Nephron (organoid): ENCODE data around the gene MICAL3.

Experiments
- H3K27ac Mint-ChIP-seq, 3 experiments: 2 replicates each; pipeline ENCODE4 v1.8.0; 2020; ENCODE audit warnings: mixed read lengths in 3 of 3, mild to moderate bottlenecking in 2 of 3, moderate library complexity in 1 of 3
- H3K27me3 Mint-ChIP-seq: 2 replicates; pipeline ENCODE4 v1.8.0; 2021; ENCODE audit warnings: low read depth, mild to moderate bottlenecking, moderate library complexity, mixed read lengths
- H3K36me3 Mint-ChIP-seq: 2 replicates; pipeline ENCODE4 v1.8.0; 2020; ENCODE audit warnings: low read depth, mixed read lengths
- H3K4me1 Mint-ChIP-seq: 2 replicates; pipeline ENCODE4 v1.8.0; 2020; ENCODE audit warnings: mixed read lengths
- H3K4me3 Mint-ChIP-seq, 3 experiments: 2 replicates each; pipeline ENCODE4 v1.8.0; 2020; ENCODE audit warnings: mild to moderate bottlenecking in 3 of 3, mixed read lengths in 3 of 3, moderate library complexity in 2 of 3
- H3K9me3 Mint-ChIP-seq: 2 replicates; pipeline ENCODE4 v1.8.0; 2020; ENCODE audit warnings: mixed read lengths
- TF ChIP-seq, protein P1 (sequence below), 3 experiments: fragments of 200-600 bp; sonication (generic); IDR thresholded peaks; one replicate each; pipeline ENCODE4 v1.5.0; 2021; ENCODE audit warnings: antibody characterized with exemption in 3 of 3; ENCODE audit not compliant: unreplicated experiment in 3 of 3

The MICAL3 gene

DNA sequence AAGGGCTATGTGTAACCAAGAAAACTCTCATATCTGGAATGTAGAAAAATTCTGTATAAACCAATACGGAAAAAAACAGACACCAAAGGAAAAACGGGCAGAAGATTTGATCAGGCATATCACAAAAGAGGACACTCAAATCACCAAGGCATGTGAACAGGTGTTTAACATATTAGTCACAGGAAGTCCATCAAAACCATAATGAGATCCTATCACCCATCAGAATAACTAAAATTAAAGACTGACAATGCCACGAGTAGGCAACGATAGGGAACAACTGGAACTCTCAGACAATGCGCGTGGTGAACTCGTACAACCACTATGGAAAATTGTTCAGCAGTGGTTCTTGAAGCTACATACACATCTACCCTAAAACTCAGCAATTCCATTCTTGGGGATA, 94.5 kb downstream of the MICAL3 start:
- H3K27me3 Mint-ChIP-seq, result no peaks in the 10 kb centered on the region
- H3K4me3 Mint-ChIP-seq, result no peak overlapping the region
- peaks cover 66% of the 10 kb centered on the region for H3K4me1 Mint-ChIP-seq
- peak overlapping the region in 1 of 3 experiments; percentile 40 for H3K27ac Mint-ChIP-seq
- TF ChIP-seq, protein P1, sequence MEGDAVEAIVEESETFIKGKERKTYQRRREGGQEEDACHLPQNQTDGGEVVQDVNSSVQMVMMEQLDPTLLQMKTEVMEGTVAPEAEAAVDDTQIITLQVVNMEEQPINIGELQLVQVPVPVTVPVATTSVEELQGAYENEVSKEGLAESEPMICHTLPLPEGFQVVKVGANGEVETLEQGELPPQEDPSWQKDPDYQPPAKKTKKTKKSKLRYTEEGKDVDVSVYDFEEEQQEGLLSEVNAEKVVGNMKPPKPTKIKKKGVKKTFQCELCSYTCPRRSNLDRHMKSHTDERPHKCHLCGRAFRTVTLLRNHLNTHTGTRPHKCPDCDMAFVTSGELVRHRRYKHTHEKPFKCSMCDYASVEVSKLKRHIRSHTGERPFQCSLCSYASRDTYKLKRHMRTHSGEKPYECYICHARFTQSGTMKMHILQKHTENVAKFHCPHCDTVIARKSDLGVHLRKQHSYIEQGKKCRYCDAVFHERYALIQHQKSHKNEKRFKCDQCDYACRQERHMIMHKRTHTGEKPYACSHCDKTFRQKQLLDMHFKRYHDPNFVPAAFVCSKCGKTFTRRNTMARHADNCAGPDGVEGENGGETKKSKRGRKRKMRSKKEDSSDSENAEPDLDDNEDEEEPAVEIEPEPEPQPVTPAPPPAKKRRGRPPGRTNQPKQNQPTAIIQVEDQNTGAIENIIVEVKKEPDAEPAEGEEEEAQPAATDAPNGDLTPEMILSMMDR (IDR thresholded peaks at IDR 0.05; ENCODE audit: unreplicated experiment in 3 of 3), result no peak
- H3K36me3 Mint-ChIP-seq, result peaks cover 10% of the 10 kb centered on the region
- H3K9me3 Mint-ChIP-seq, result peaks cover 15% of the 10 kb centered on the region

GRCh38 chr22:17928391-17928790, 96.0 kb downstream of the MICAL3 start:
- TF ChIP-seq, protein P1 (IDR thresholded peaks at IDR 0.05; ENCODE audit: unreplicated experiment in 3 of 3), result no peak
- Mint-ChIP-seq H3K9me3 (peaks cover 4% of the 10 kb centered on the region), H3K36me3 (peaks cover 4% of the 10 kb centered on the region), H3K27ac (no peak overlapping the region), H3K4me3 (no peak overlapping the region), H3K27me3 (no peaks in the 10 kb centered on the region), H3K4me1 (peaks cover 77% of the 10 kb centered on the region)

DNA sequence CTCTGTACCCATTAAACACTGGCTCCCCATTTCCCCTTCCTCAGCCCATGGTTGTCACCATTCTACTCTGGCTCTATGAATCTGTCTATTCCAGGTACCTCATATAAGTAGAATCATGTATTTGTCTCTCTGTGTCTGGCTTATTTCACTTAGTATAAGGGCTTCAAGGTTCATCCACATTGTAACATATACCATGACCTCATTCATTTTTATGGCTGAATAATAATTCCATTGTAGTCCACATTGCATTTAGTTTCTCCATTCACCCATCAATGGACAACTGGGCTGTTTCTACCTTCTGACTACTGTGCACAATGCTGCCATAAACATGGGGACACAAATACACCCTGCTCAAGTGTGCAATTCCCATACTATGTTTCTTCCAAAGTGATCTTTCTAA, 97.3 kb downstream of the MICAL3 start:
- no peaks in the 10 kb centered on the region for H3K9me3 Mint-ChIP-seq
- H3K27ac Mint-ChIP-seq, result peak overlapping the region in 1 of 3 experiments; percentile 60
- H3K36me3 Mint-ChIP-seq, result no peaks in the 10 kb centered on the region
- no peak overlapping the region for H3K4me3 Mint-ChIP-seq
- H3K4me1 Mint-ChIP-seq, result peaks cover 82% of the 10 kb centered on the region
- TF ChIP-seq, protein P1 (IDR thresholded peaks at IDR 0.05; ENCODE audit: unreplicated experiment in 3 of 3), result no peak
- H3K27me3 Mint-ChIP-seq, result no peaks in the 10 kb centered on the region

GRCh38 chr22:17926516-17926915, 97.8 kb downstream of the MICAL3 start:
- H3K36me3 Mint-ChIP-seq, result no peaks in the 10 kb centered on the region
- peaks cover 82% of the 10 kb centered on the region for H3K4me1 Mint-ChIP-seq
- H3K9me3 Mint-ChIP-seq, result no peaks in the 10 kb centered on the region
- TF ChIP-seq, protein P1 (IDR thresholded peaks at IDR 0.05; ENCODE audit: unreplicated experiment in 3 of 3), result no peak
- H3K4me3 Mint-ChIP-seq, result no peak overlapping the region
- no peaks in the 10 kb centered on the region for H3K27me3 Mint-ChIP-seq
- H3K27ac Mint-ChIP-seq, result peak overlapping the region in 1 of 3 experiments; percentile 60

- peaks cover 85% of the 10 kb centered on the region for H3K4me1 Mint-ChIP-seq
- H3K4me3 Mint-ChIP-seq, result peak overlapping the region in 1 of 3 experiments; percentile 41
- TF ChIP-seq, protein P1 (IDR thresholded peaks at IDR 0.05; ENCODE audit: unreplicated experiment in 3 of 3), result no peak
- H3K36me3 Mint-ChIP-seq, result no peaks in the 10 kb centered on the region
- H3K9me3 Mint-ChIP-seq, result no peaks in the 10 kb centered on the region
- H3K27me3 Mint-ChIP-seq, result no peaks in the 10 kb centered on the region
- H3K27ac Mint-ChIP-seq, result peak overlapping the region in 1 of 3 experiments; percentile 89
These were observed 98.9 kb downstream of the MICAL3 start for GRCh38 chr22:17925431-17925841.

- Mint-ChIP-seq H3K27me3 (no peaks in the 10 kb centered on the region), H3K4me1 (peaks cover 85% of the 10 kb centered on the region), H3K36me3 (no peaks in the 10 kb centered on the region), H3K9me3 (no peaks in the 10 kb centered on the region), H3K27ac (peak overlapping the region in 1 of 3 experiments; percentile 40), H3K4me3 (no peak overlapping the region)
- TF ChIP-seq, protein P1 (IDR thresholded peaks at IDR 0.05; ENCODE audit: unreplicated experiment in 3 of 3), result no peak
These were observed 99.5 kb downstream of the MICAL3 start for GRCh38 chr22:17924735-17925364.
